Measurements from ENCODE around the gene MS4A4E. TPM values are rescaled to one million over a fixed set of nuclear protein-coding genes. Genes with fewer than 3 reads are reported as not detected.

MS4A4E gene
- total and polyA plus RNA-seq, 2 of the 8 experiments (the other 6 are each of a cell fraction or from before 2014, with no cell fraction given) = not detected

GRCh38 chr11:60209977-60210376, 33.0 kb downstream of the MS4A4E start:
- no peak overlapping the region for H3K27ac ChIP-seq (ENCODE audit: low read depth, low read length)
- no peak overlapping the region for H4K8ac ChIP-seq (ENCODE audit: extremely low read depth, insufficient read depth, low read length)
- DNase-seq (ENCODE audit: low read depth in 1 of 2, low spot score in 2 of 2) (no peak), FAIRE-seq (peak; percentile 13)
- H3K14ac ChIP-seq (ENCODE audit: insufficient read length) = no peak overlapping the region
- POLR2A ChIA-PET (ENCODE audit: partially characterized antibody) = no interaction called here
- 93% methylated on average over 3 of the region's 3 CpGs; no CpG with 5 or more reads in 1 of the 2 experiments for WGBS, 2 experiments (ENCODE audit: extremely low coverage in 1 of 2, insufficient coverage in 1 of 2, insufficient read length in 1 of 2, insufficient replicate concordance in 2 of 2, low coverage in 1 of 2, low lambda C conversion rate in 2 of 2, missing lambda C conversion rate in 1 of 2)
- H4K5ac ChIP-seq (ENCODE audit: insufficient read length, low read depth, low read length) = no peak overlapping the region
- H4K91ac ChIP-seq (replicated peaks; ENCODE audit: insufficient read length, low read length) = no peak overlapping the region
- peaks cover 0 to 3% (median 0%) of the 10 kb centered on the region in 4 experiments; a peak in 1 of 7 replicates for H3K4me1 ChIP-seq (replicated peaks in 1 of 4; ENCODE audit: control insufficient read depth in 3 of 4, insufficient read depth in 4 of 4, low read length in 3 of 4)
- H2BK12ac ChIP-seq (ENCODE audit: low read depth, low read length) = no peak overlapping the region
- H3K18ac ChIP-seq (ENCODE audit: extremely low read depth, low read length) = no peak overlapping the region
- H3K23ac ChIP-seq (ENCODE audit: insufficient read length) = no peak overlapping the region
- H2AFZ ChIP-seq (ENCODE audit: low read length) = no peak overlapping the region
- H2BK120ac ChIP-seq (replicated peaks; ENCODE audit: low read depth, low read length) = no peak overlapping the region
- no peak overlapping the region for H2BK5ac ChIP-seq (ENCODE audit: low read depth, low read length)
- no peak overlapping the region for H3K4ac ChIP-seq (replicated peaks; ENCODE audit: insufficient read length, low read depth, low read length)
- H3K4me3 ChIP-seq (ENCODE audit: extremely low read depth in 1 of 4, insufficient read depth in 2 of 4, low read depth in 3 of 4, low read length in 4 of 4) = no peak overlapping the region
- no peaks in the 10 kb centered on the region for H3K36me3 ChIP-seq (ENCODE audit: control insufficient read depth in 2 of 4, insufficient read depth in 4 of 4, low read length in 3 of 4)
- H2BK20ac ChIP-seq (ENCODE audit: low read length) = no peak overlapping the region
- no peak overlapping the region for H3K9ac ChIP-seq (replicated peaks in 1 of 4; ENCODE audit: extremely low read depth in 1 of 4, low read depth in 3 of 4, low read length in 3 of 4)
- H3K79me1 ChIP-seq (ENCODE audit: low read depth, low read length) = no peaks in the 10 kb centered on the region
- H4K20me1 ChIP-seq (replicated peaks in 1 of 2; ENCODE audit: control insufficient read depth in 1 of 2, insufficient read depth in 2 of 2, low read length in 2 of 2) = no peaks in the 10 kb centered on the region
- no peaks in the 10 kb centered on the region for H3K27me3 ChIP-seq (replicated peaks in 1 of 4; ENCODE audit: control insufficient read depth in 3 of 4, extremely low read depth in 1 of 4, insufficient read depth in 3 of 4, low read length in 3 of 4)
- CTCF ChIA-PET (ENCODE audit: partially characterized antibody) = interaction anchor here (0.9 kb wide), 1 partner anchor 9 kb away, joined by 3 read pairs; no protein-coding TSS in a partner anchor
- H2BK15ac ChIP-seq (ENCODE audit: low read length) = no peak overlapping the region
- H3K56ac ChIP-seq (replicated peaks; ENCODE audit: insufficient read length, low read depth, low read length) = no peak overlapping the region
- no peak overlapping the region for H2AK5ac ChIP-seq (ENCODE audit: low read depth, low read length)
- no peaks in the 10 kb centered on the region for H3K9me3 ChIP-seq (ENCODE audit: insufficient read depth in 2 of 2, low read depth in 1 of 2, low read length in 1 of 2)
- H3K23me2 ChIP-seq (ENCODE audit: low read depth, low read length) = no peaks in the 10 kb centered on the region
- no peaks in the 10 kb centered on the region for H3K79me2 ChIP-seq (ENCODE audit: control insufficient read depth in 1 of 2, insufficient read depth in 2 of 2, low read length in 2 of 2)
- H3K4me2 ChIP-seq (ENCODE audit: insufficient read depth in 1 of 2, low read depth in 2 of 2, low read length in 2 of 2) = no peak overlapping the region
- TF ChIP-seq CTCF (IDR thresholded peaks at IDR 0.05; ENCODE audit: control extremely low read depth in 1 of 3, insufficient read depth in 1 of 3, low read depth in 1 of 3, low read length in 3 of 3) (no peak), EGR1 (IDR thresholded peaks at IDR 0.05; ENCODE audit: borderline replicate concordance, low read depth, low read length) (no peak), CHD1 (IDR thresholded peaks at IDR 0.05; ENCODE audit: low read depth, low read length) (no peak), SP2 (IDR thresholded peaks at IDR 0.05; ENCODE audit: low read length) (no peak), SUZ12 (IDR thresholded peaks at IDR 0.05; ENCODE audit: low read length) (no peak), ZNF274 (IDR thresholded peaks at IDR 0.05; ENCODE audit: borderline replicate concordance, extremely low read depth, low read length) (no peak), NRF1 (IDR thresholded peaks at IDR 0.05; ENCODE audit: low read depth, low read length) (no peak), CBX8 (IDR thresholded peaks at IDR 0.05; ENCODE audit: borderline replicate concordance, low read depth, low read length) (no peak), EP300 (IDR thresholded peaks at IDR 0.05; ENCODE audit: borderline replicate concordance in 1 of 2, low read depth in 2 of 2, low read length in 2 of 2) (no peak), HDAC2 (IDR thresholded peaks at IDR 0.05; ENCODE audit: borderline replicate concordance in 1 of 2, low read depth in 2 of 2, low read length in 2 of 2) (no peak), BRCA1 (IDR thresholded peaks at IDR 0.05; ENCODE audit: low read depth, low read length) (no peak), HDAC6 (IDR thresholded peaks at IDR 0.05; ENCODE audit: low read depth, low read length) (no peak)
